ENCODE measurements around the gene PCDHGB4. TPM values are rescaled to one million over a fixed set of nuclear protein-coding genes. Genes with fewer than 3 reads are reported as not detected.

The PCDHGB4 gene
- total and polyA plus RNA-seq, 9 of the 15 experiments (the other 6 are each of a cell fraction or from before 2014, with no cell fraction given), result 0.01 to 0.14 (median 0.03) TPM; not detected in 5

- peak; percentile 18; the same call in 1 of the 2 replicates for TF ChIP-seq MGA (IDR thresholded peaks at IDR 0.05)
- TF ChIP-seq ZBTB2 (IDR thresholded peaks at IDR 0.05), result no peak
- TF ChIP-seq CHD2 (IDR thresholded peaks at IDR 0.05; ENCODE audit: low read depth, low read length), result no peak
- peak; percentile 22 to 68 for TF ChIP-seq E2F6 (IDR thresholded peaks at IDR 0.05; ENCODE audit: borderline replicate concordance in 1 of 2, extremely low read depth in 1 of 2, insufficient read depth in 1 of 2, insufficient read length in 1 of 2, low read depth in 1 of 2, low read length in 1 of 2, poor library complexity in 1 of 2, severe bottlenecking in 1 of 2)
- no peak for TF ChIP-seq VEZF1 (CRISPR knock-in tag; IDR thresholded peaks at IDR 0.05)
- TF ChIP-seq BDP1 (IDR thresholded peaks at IDR 0.05; ENCODE audit: insufficient read depth, insufficient read length), result no peak
Observed at GRCh38 chr5:141393267-141393666, 5.8 kb downstream of the PCDHGB4 start (continued).
